Stimulated activated CD8-positive, alpha-beta memory T cell treated with anti-CD3 and anti-CD28 coated beads, Interleukin-7, amount 100 ng/mL, for 24 hours (primary cell): ENCODE results near the gene TRMT112.

ENCODE experiments used
- DNase-seq: peaks from one replicate; pipeline ENCODE4 v3.0.0-alpha.2; 2020; ENCODE audit warnings: low read depth

Gene TRMT112

GRCh38 chr11:64291262-64291751 lies 26.1 kb downstream of the TRMT112 start, which contains the start of gene KCNK4:
Gene KCNK4 (plus strand): TSS chr11:64291302. CDS start chr11:64293019, 1,717 bp downstream.
- DNase-seq = no peak

- no peak for DNase-seq
Observed at GRCh38 chr11:64290352-64291261, 26.8 kb downstream of the TRMT112 start.

- no peak for DNase-seq
Observed at GRCh38 chr11:64289002-64289564, 28.3 kb downstream of the TRMT112 start.

GRCh38 chr11:64288353-64288750 lies 29.0 kb downstream of the TRMT112 start:
- DNase-seq = no peak

- DNase-seq = no peak
Observed at GRCh38 chr11:64287676-64288352, 29.5 kb downstream of the TRMT112 start.

- no peak for DNase-seq
Observed at GRCh38 chr11:64286801-64287159, 30.6 kb downstream of the TRMT112 start.

GRCh38 chr11:64285885-64286800 lies 31.2 kb downstream of the TRMT112 start:
- DNase-seq = no peak

GRCh38 chr11:64284962-64285884 lies 32.1 kb downstream of the TRMT112 start, which contains the start of gene GPR137:
Gene GPR137 (plus strand): TSS chr11:64285848. CDS start chr11:64286525, 677 bp downstream.
- DNase-seq = peak; percentile 87

GRCh38 chr11:64284048-64284961 lies 33.1 kb downstream of the TRMT112 start, which contains the start of gene BAD:
Gene BAD (minus strand): TSS chr11:64284665. CDS start chr11:64284368, 297 bp downstream.
- peak; percentile 88 for DNase-seq

- no peak for DNase-seq
Observed at GRCh38 chr11:64283092-64283491, 34.3 kb downstream of the TRMT112 start.

- DNase-seq = no peak
Observed at GRCh38 chr11:64281957-64282770, 35.2 kb downstream of the TRMT112 start.

- DNase-seq = no peak
Observed at GRCh38 chr11:64278576-64279190, 38.7 kb downstream of the TRMT112 start.

- DNase-seq = no peak
Observed at GRCh38 chr11:64276653-64277431, 40.5 kb downstream of the TRMT112 start.

GRCh38 chr11:64275841-64276240 lies 41.5 kb downstream of the TRMT112 start:
- DNase-seq = no peak

GRCh38 chr11:64275031-64275800 lies 42.1 kb downstream of the TRMT112 start:
- no peak for DNase-seq

GRCh38 chr11:64269540-64270220 lies 47.7 kb downstream of the TRMT112 start:
- peak; percentile 97 for DNase-seq
